Liver (tissue), 9 donors: Measurements from ENCODE around the gene MS4A15. TPM values are rescaled to one million over a fixed set of nuclear protein-coding genes. Genes with fewer than 3 reads are reported as not detected.

Experiments used
- DNase-seq: peaks from one replicate; pipeline ENCODE4 v3.0.0-alpha.2; 2017; ENCODE audit warnings: low spot score
- H3K27ac ChIP-seq, 2 donors: one replicate each; pipeline ENCODE4 v1.7.0; 2013; ENCODE audit warnings: inconsistent platforms in 2 of 2, low read length in 2 of 2, control low read depth in 1 of 2, low read depth in 1 of 2, mild to moderate bottlenecking in 1 of 2
- H3K27me3 ChIP-seq, 4 donors: one replicate each; pipeline versions ENCODE4 v1.6.1 to v1.7.0; 2013; ENCODE audit warnings: low read length in 3 of 4, inconsistent platforms in 1 of 4, mild to moderate bottlenecking in 1 of 4, moderate library complexity in 1 of 4; ENCODE audit not compliant: control insufficient read depth in 4 of 4, insufficient read depth in 4 of 4
- H3K36me3 ChIP-seq, 4 donors: one replicate each; pipeline versions ENCODE4 v1.6.1 to v1.7.0; 2013; ENCODE audit warnings: low read length in 3 of 4, mild to moderate bottlenecking in 3 of 4, low read depth in 1 of 4, moderate library complexity in 1 of 4; ENCODE audit not compliant: control insufficient read depth in 4 of 4, insufficient read depth in 3 of 4
- H3K4me1 ChIP-seq, 4 donors: one replicate each; pipeline versions ENCODE4 v1.6.1 to v1.7.0; 2013; ENCODE audit warnings: low read length in 3 of 4, mild to moderate bottlenecking in 3 of 4, moderate library complexity in 1 of 4; ENCODE audit not compliant: control insufficient read depth in 4 of 4, insufficient read depth in 4 of 4
- H3K4me3 ChIP-seq, 3 donors: one replicate each; pipeline versions ENCODE4 v1.6.1 to v1.7.0; 2013; ENCODE audit warnings: low read length in 3 of 3, control low read depth in 1 of 3, low read depth in 1 of 3, mild to moderate bottlenecking in 1 of 3
- H3K9ac ChIP-seq, 2 donors: one replicate each; pipeline ENCODE4 v1.7.0; 2013; ENCODE audit warnings: low read length in 2 of 2, mild to moderate bottlenecking in 2 of 2, moderate library complexity in 2 of 2, control low read depth in 1 of 2, low read depth in 1 of 2
- H3K9me3 ChIP-seq, 4 donors: one replicate each; pipeline versions ENCODE4 v1.6.1 to v1.7.0; 2013; ENCODE audit warnings: low read length in 3 of 4; ENCODE audit not compliant: control insufficient read depth in 4 of 4
- EGR1 ChIP-seq, 2 donors: IDR thresholded peaks; 2 replicates each; pipeline ENCODE4 v1.6.1; 2016 to 2018; ENCODE audit warnings: antibody characterized with exemption in 2 of 2, low read depth in 2 of 2
- FOXA1 ChIP-seq: IDR thresholded peaks from 2 replicates; pipeline ENCODE4 v1.6.1; 2016; ENCODE audit warnings: antibody characterized with exemption
- FOXA2 ChIP-seq: IDR thresholded peaks from 2 replicates; pipeline ENCODE4 v1.6.1; 2016; ENCODE audit warnings: antibody characterized with exemption
- GABPA ChIP-seq, 2 donors: IDR thresholded peaks in 1 of 2; conservative IDR thresholded peaks in 1 of 2; 2 replicates each; pipeline ENCODE4 v1.6.1; 2016; ENCODE audit warnings: antibody characterized with exemption in 2 of 2, mild to moderate bottlenecking in 1 of 2, moderate library complexity in 1 of 2
- HNF4A ChIP-seq, 2 donors: conservative IDR thresholded peaks; 2 replicates each; pipeline ENCODE4 v1.6.1; 2016; ENCODE audit warnings: antibody characterized with exemption in 2 of 2, mild to moderate bottlenecking in 2 of 2
- HNF4G ChIP-seq: IDR thresholded peaks from 2 replicates; pipeline ENCODE4 v1.6.1; 2016; ENCODE audit warnings: antibody characterized with exemption
- JUND ChIP-seq, 2 donors: IDR thresholded peaks; 2 replicates each; pipeline ENCODE4 v1.6.1; 2016; ENCODE audit warnings: antibody characterized with exemption in 2 of 2
- NR2F2 ChIP-seq: IDR thresholded peaks from 2 replicates; pipeline ENCODE4 v1.6.1; 2016; ENCODE audit warnings: antibody characterized with exemption
- RAD21 ChIP-seq, 2 donors: IDR thresholded peaks; 2 replicates each; pipeline ENCODE4 v1.6.1; 2016; ENCODE audit warnings: antibody characterized with exemption in 2 of 2, mild to moderate bottlenecking in 2 of 2
- RXRA ChIP-seq, 2 donors: IDR thresholded peaks; 2 replicates each; pipeline ENCODE4 v1.6.1; 2017 to 2018; ENCODE audit warnings: antibody characterized with exemption in 2 of 2, mild to moderate bottlenecking in 1 of 2
- SP1 ChIP-seq: IDR thresholded peaks from 2 replicates; pipeline ENCODE4 v1.6.1; 2018; ENCODE audit warnings: antibody characterized with exemption, mild to moderate bottlenecking
- TAF1 ChIP-seq: conservative IDR thresholded peaks from 2 replicates; pipeline ENCODE4 v1.6.1; 2016; ENCODE audit warnings: antibody characterized with exemption, mild to moderate bottlenecking
- YY1 ChIP-seq: IDR thresholded peaks from 2 replicates; pipeline ENCODE4 v1.6.1; 2016; ENCODE audit warnings: antibody characterized with exemption, mild to moderate bottlenecking
- WGBS: extraction: QIAGEN DNeasy Blood & Tissue Kit; methylation state at CpG from one replicate; pipeline ENCODE4 v1.1.7; 2013; 5-methylcytosine and 5-hydroxymethylcytosine counted together
- polyA plus RNA-seq, 2 donors: library from polyadenylated mRNA; stranded (reverse) in 1 of 2; unstranded in 1 of 2; fragments of 200-250 nt in 1 of 2; fragments of >200 nt in 1 of 2; fragmentation: Nextera tagmentation in 1 of 2; extraction: Ambion mirVana in 1 of 2; gene quantifications; one replicate each; pipeline versions ENCODE4 v1.2.1 to v1.2.3, GENCODE V29; 2013 to 2015
- total RNA-seq, 2 donors: library from RNA; depleted of rRNA; stranded (reverse); fragments of >200 nt; gene quantifications; one replicate each; pipeline ENCODE4 v1.2.3, GENCODE V29; 2014
- TF ChIP-seq, protein P1 (sequence below): IDR thresholded peaks from 2 replicates; pipeline ENCODE4 v1.6.1; 2016; ENCODE audit warnings: antibody characterized with exemption
- TF ChIP-seq, protein P2 (sequence below): IDR thresholded peaks from 2 replicates; pipeline ENCODE4 v1.6.1; 2016; ENCODE audit warnings: antibody characterized with exemption, mild to moderate bottlenecking
- TF ChIP-seq, protein P3 (sequence below): fragments of 150-350 bp; IDR thresholded peaks from 2 replicates; pipeline ENCODE4 v1.5.1; 2017; ENCODE audit warnings: improper control_type of control experiment, low read depth, low read length; ENCODE audit not compliant: missing input control
- TF ChIP-seq, protein P4 (sequence below): IDR thresholded peaks from 2 replicates; pipeline ENCODE4 v1.6.1; 2016; ENCODE audit warnings: antibody characterized with exemption
- TF ChIP-seq, protein P5 (sequence below): IDR thresholded peaks from 2 replicates; pipeline ENCODE4 v1.6.1; 2016; ENCODE audit warnings: antibody characterized with exemption
- donor health status: healthy.
- donor health status: healthy.
- donor health status: healthy.
- donor health status: healthy.
- donor health status: healthy.

Gene MS4A15
- total and polyA plus RNA-seq, 4 donors: not detected

DNA sequence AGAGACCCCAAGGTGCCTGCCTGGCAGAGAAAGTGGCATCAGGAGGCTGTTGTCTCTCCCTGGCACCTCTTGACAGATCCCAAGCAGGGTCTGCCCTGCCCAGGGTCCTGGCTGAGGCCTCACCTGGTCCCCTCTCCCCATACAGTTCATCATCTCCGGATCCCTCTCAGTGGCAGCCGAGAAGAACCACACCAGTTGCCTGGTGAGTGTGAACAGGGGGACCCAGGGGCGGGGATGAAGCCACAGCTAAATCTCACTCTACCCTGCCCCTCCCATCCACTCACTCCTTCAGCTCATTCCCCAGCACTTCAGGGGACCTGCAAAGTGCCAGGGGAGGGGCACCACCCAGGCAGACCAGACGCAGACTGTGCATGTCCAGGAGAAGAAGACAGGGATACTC is 14.5 kb downstream of the MS4A15 start (continued):
- TF ChIP-seq SP1 (no peak), FOXA2 (no peak), HNF4A (conservative IDR thresholded peaks at IDR 0.05) (no peak)
- TF ChIP-seq, protein P1, sequence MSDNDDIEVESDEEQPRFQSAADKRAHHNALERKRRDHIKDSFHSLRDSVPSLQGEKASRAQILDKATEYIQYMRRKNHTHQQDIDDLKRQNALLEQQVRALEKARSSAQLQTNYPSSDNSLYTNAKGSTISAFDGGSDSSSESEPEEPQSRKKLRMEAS: no peak

DNA sequence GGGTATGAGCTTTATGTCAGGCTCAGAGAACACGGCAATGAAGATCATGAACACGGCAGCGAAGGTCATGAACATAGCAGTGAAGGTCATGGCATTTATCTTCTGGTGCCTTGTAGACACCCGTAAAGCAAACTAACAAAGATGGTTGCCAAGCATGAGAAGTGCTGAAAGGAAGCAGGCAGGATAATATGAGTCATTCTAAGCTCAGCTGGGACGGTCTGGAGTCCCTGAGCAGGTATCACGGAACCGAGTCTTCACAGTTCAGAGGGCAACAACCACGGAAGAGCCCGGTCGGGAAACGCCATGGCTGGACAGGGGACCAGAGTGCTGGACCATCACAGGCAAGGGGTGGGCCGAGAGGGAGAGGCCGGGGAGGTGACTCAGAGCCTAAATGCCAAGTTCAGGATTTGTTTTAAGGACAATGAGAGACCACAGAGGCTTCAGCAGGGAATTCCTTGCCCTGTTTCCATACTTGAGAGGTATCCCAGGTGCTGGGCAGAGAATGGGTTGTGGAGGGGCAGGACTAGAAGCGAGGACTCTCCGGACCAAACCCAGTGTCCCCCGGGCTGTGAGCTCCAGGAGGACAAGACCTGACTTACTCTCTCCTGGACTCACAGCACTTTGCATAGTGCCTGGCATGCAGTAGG is 15.3 kb downstream of the MS4A15 start:
- H3K9me3 ChIP-seq: no peaks in the 10 kb centered on the region
- no peak overlapping the region for H3K4me3 ChIP-seq
- H3K27me3 ChIP-seq: no peaks in the 10 kb centered on the region
- H3K36me3 ChIP-seq: no peaks in the 10 kb centered on the region
- H3K27ac ChIP-seq: no peak overlapping the region
- no peak overlapping the region for H3K9ac ChIP-seq
- no peak for DNase-seq
- H3K4me1 ChIP-seq: no peaks in the 10 kb centered on the region
- 84% methylated on average over 16 of the region's 16 CpGs for WGBS
- TF ChIP-seq FOXA1: no peak

DNA sequence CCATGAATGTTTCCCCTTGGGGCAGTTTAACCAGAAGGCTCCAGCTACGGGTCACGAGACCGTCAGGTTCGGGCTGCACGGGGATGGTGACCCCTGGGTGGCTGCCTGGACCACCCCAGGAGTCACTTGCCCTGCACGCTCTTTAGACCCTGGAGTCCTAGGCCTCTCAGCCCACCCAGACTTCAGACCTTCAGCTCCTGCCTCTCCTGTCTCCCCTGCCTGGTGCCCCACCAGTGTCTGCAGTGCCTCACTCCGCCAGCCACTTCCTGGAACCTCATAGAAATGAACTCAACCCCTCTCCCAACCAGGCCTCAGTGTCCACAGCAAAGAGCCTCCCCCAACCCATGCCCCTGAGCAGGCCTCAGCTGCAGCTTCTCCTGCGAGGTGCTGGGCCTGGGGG is 16.0 kb downstream of the MS4A15 start:
- Histone ChIP-seq H3K9ac (no peak overlapping the region), H3K27me3 (no peaks in the 10 kb centered on the region), H3K36me3 (no peaks in the 10 kb centered on the region), H3K27ac (no peak overlapping the region), H3K4me3 (no peak overlapping the region), H3K4me1 (no peaks in the 10 kb centered on the region), H3K9me3 (no peaks in the 10 kb centered on the region)
- DNase-seq: no peak
- whole genome bisulfite sequencing: 92% methylated on average over 8 of the region's 8 CpGs
- no peak for TF ChIP-seq FOXA1
- no peak for TF ChIP-seq GABPA (IDR thresholded peaks at IDR 0.05 in 1 of 2, conservative IDR thresholded peaks at IDR 0.05 in 1 of 2)

DNA sequence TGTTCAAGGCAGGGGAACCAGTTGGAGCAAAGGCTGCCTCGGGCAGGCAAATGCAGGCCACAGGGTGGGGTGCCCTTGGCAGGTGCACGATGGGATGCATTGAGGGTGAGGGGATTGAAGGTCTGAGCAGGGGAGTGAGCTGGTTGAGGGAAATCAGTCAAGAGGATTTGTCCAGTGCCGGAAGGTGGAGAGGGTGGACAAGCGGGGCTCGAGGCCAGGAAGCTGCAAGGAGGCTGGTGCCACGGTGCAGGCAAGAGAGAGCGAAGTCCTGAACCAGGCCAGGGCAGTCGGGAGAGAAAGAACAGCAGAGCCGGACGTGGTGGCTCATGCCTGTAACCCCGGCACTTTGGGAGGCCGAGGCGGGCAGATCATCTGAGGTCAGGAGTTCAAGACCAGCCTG is 18.1 kb downstream of the MS4A15 start:
- Histone ChIP-seq H3K9me3 (no peaks in the 10 kb centered on the region), H3K9ac (no peak overlapping the region), H3K4me3 (no peak overlapping the region), H3K27me3 (no peaks in the 10 kb centered on the region), H3K36me3 (no peaks in the 10 kb centered on the region), H3K4me1 (no peaks in the 10 kb centered on the region), H3K27ac (no peak overlapping the region)
- DNase-seq: no peak
- 69% methylated on average over 13 of the region's 13 CpGs for WGBS
- TF ChIP-seq, protein P2, sequence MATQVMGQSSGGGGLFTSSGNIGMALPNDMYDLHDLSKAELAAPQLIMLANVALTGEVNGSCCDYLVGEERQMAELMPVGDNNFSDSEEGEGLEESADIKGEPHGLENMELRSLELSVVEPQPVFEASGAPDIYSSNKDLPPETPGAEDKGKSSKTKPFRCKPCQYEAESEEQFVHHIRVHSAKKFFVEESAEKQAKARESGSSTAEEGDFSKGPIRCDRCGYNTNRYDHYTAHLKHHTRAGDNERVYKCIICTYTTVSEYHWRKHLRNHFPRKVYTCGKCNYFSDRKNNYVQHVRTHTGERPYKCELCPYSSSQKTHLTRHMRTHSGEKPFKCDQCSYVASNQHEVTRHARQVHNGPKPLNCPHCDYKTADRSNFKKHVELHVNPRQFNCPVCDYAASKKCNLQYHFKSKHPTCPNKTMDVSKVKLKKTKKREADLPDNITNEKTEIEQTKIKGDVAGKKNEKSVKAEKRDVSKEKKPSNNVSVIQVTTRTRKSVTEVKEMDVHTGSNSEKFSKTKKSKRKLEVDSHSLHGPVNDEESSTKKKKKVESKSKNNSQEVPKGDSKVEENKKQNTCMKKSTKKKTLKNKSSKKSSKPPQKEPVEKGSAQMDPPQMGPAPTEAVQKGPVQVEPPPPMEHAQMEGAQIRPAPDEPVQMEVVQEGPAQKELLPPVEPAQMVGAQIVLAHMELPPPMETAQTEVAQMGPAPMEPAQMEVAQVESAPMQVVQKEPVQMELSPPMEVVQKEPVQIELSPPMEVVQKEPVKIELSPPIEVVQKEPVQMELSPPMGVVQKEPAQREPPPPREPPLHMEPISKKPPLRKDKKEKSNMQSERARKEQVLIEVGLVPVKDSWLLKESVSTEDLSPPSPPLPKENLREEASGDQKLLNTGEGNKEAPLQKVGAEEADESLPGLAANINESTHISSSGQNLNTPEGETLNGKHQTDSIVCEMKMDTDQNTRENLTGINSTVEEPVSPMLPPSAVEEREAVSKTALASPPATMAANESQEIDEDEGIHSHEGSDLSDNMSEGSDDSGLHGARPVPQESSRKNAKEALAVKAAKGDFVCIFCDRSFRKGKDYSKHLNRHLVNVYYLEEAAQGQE: no peak
- TF ChIP-seq HNF4G (no peak), NR2F2 (no peak), RXRA (IDR thresholded peaks at IDR 0.05) (no peak), FOXA1 (no peak), JUND (IDR thresholded peaks at IDR 0.05) (no peak), EGR1 (IDR thresholded peaks at IDR 0.05; ENCODE audit: low read depth in 2 of 2) (no peak), TAF1 (no peak), YY1 (no peak), RAD21 (IDR thresholded peaks at IDR 0.05) (no peak), SP1 (no peak), HNF4A (conservative IDR thresholded peaks at IDR 0.05) (no peak), GABPA (IDR thresholded peaks at IDR 0.05 in 1 of 2, conservative IDR thresholded peaks at IDR 0.05 in 1 of 2) (no peak), FOXA2 (no peak)
- TF ChIP-seq, protein P3, sequence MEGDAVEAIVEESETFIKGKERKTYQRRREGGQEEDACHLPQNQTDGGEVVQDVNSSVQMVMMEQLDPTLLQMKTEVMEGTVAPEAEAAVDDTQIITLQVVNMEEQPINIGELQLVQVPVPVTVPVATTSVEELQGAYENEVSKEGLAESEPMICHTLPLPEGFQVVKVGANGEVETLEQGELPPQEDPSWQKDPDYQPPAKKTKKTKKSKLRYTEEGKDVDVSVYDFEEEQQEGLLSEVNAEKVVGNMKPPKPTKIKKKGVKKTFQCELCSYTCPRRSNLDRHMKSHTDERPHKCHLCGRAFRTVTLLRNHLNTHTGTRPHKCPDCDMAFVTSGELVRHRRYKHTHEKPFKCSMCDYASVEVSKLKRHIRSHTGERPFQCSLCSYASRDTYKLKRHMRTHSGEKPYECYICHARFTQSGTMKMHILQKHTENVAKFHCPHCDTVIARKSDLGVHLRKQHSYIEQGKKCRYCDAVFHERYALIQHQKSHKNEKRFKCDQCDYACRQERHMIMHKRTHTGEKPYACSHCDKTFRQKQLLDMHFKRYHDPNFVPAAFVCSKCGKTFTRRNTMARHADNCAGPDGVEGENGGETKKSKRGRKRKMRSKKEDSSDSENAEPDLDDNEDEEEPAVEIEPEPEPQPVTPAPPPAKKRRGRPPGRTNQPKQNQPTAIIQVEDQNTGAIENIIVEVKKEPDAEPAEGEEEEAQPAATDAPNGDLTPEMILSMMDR: no peak
- TF ChIP-seq, protein P4, sequence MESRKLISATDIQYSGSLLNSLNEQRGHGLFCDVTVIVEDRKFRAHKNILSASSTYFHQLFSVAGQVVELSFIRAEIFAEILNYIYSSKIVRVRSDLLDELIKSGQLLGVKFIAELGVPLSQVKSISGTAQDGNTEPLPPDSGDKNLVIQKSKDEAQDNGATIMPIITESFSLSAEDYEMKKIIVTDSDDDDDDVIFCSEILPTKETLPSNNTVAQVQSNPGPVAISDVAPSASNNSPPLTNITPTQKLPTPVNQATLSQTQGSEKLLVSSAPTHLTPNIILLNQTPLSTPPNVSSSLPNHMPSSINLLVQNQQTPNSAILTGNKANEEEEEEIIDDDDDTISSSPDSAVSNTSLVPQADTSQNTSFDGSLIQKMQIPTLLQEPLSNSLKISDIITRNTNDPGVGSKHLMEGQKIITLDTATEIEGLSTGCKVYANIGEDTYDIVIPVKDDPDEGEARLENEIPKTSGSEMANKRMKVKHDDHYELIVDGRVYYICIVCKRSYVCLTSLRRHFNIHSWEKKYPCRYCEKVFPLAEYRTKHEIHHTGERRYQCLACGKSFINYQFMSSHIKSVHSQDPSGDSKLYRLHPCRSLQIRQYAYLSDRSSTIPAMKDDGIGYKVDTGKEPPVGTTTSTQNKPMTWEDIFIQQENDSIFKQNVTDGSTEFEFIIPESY: no peak
- TF ChIP-seq, protein P1: no peak
- TF ChIP-seq, protein P5, sequence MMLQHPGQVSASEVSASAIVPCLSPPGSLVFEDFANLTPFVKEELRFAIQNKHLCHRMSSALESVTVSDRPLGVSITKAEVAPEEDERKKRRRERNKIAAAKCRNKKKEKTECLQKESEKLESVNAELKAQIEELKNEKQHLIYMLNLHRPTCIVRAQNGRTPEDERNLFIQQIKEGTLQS: no peak
